22Rv1 (cell line): ENCODE measurements around the gene EYA2.

Source experiments
- CTCF ChIP-seq: fragments of 450-650 bp; IDR thresholded peaks from 2 replicates; pipeline ENCODE4 v1.5.1; 2017; ENCODE audit warnings: mild to moderate bottlenecking
- ZFX ChIP-seq: fragments of 450-650 bp; IDR thresholded peaks from 2 replicates; pipeline ENCODE4 v1.6.1; 2017; ENCODE audit warnings: antibody characterized with exemption, borderline replicate concordance

DNA sequence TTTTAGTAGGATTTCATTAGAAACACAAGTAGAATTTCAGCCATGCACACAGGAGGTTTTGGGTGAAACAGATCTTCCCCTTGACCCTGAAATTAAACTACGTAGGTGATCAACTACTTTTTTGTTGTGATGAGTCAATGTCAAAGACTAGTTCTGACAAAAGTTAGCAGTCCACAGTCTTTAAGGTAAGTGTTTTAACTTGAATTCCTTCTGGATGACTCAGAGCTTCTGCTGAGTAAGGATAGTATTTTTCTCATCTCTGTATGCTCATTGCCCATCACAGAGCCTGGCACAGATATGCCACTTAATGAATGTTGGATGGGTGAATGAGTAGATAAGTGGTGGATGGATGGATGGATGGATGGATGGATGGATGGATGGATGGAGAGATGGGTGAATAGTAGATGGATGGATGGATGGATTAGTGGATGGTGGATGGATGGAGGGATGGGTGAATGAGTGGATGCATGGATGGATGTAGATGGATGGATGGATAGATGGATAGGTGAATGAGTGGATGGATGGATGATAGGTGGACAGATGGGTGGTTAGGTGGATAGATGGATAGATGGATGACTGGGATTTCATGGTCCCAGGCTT lies 296.5 kb downstream of the EYA2 start:
- TF ChIP-seq CTCF (no peak), ZFX (no peak)
